A673 (cell line): ENCODE results near the gene NFYA. TPM values are rescaled to one million over a fixed set of nuclear protein-coding genes. Genes with fewer than 3 reads are reported as not detected.
A peak's percentile ranks its signal among the peaks of the same experiment; 100 is the strongest.

Source experiments
- BruUV-seq: library from RNA; stranded (reverse); fragments of 400-500 nt; replicated peaks from 2 replicates; lab custom pipeline; 2021; lab: Mats Ljungman, UMichigan
- CTCF ChIA-PET: fragments of 300-600 bp; sonication (Branson Sonifier 250); formaldehyde crosslinking; loops from one replicate; lab custom pipeline; 2022; ENCODE audit warnings: antibody characterized with exemption; lab: Charles Lee
- POLR2A ChIA-PET: fragments of 300-600 bp; sonication (Branson Sonifier 250); formaldehyde crosslinking; loops from one replicate; lab custom pipeline; 2022; ENCODE audit warnings: antibody characterized with exemption; ENCODE audit not compliant: low non-redundant PET; lab: Charles Lee
- DNase-seq: peaks from one replicate; pipeline ENCODE4 v3.0.0-alpha.2; 2015; ENCODE audit warnings: low spot score
- H3K27ac ChIP-seq: fragments of 200-600 bp; sonication (generic); 2 replicates; pipeline ENCODE4 v1.5.1; 2016; ENCODE audit warnings: mixed run types, low read depth, mild to moderate bottlenecking, mixed read lengths, antibody characterized with exemption, low read length; ENCODE audit not compliant: poor library complexity, severe bottlenecking
- H3K27me3 ChIP-seq: fragments of 200-600 bp; sonication (generic); replicated peaks from 2 replicates; pipeline ENCODE4 v1.6.1; 2017; ENCODE audit warnings: mixed run types, low read depth, mild to moderate bottlenecking, mixed read lengths, antibody characterized with exemption, low read length; ENCODE audit not compliant: insufficient read depth, poor library complexity
- H3K36me3 ChIP-seq: fragments of 200-600 bp; sonication (generic); 2 replicates; pipeline ENCODE4 v1.6.1; 2016; ENCODE audit warnings: mixed run types, mild to moderate bottlenecking, mixed read lengths, antibody characterized with exemption, low read length; ENCODE audit not compliant: insufficient read depth, poor library complexity, severe bottlenecking
- H3K4me1 ChIP-seq: fragments of 200-600 bp; sonication (generic); 2 replicates; pipeline ENCODE4 v1.6.1; 2017; ENCODE audit warnings: mixed run types, mild to moderate bottlenecking, mixed read lengths, antibody characterized with exemption, low read length; ENCODE audit not compliant: insufficient read depth, poor library complexity, severe bottlenecking
- H3K4me3 ChIP-seq: fragments of 200-600 bp; sonication (generic); 2 replicates; pipeline ENCODE4 v1.5.1; 2016; ENCODE audit warnings: low read depth, mixed run types, mild to moderate bottlenecking, mixed read lengths, low read length; ENCODE audit not compliant: poor library complexity, severe bottlenecking
- H3K9me3 ChIP-seq: fragments of 200-600 bp; sonication (generic); 2 replicates; pipeline ENCODE4 v1.6.1; 2016; ENCODE audit warnings: mixed run types, low read depth, mild to moderate bottlenecking, mixed read lengths, antibody characterized with exemption, low read length; ENCODE audit not compliant: poor library complexity, severe bottlenecking
- CTCF ChIP-seq: fragments of 300-800, 200-600 bp; sonication (generic); conservative IDR thresholded peaks from 2 replicates; pipeline ENCODE4 v1.5.1; 2017; ENCODE audit warnings: low read depth, mild to moderate bottlenecking, antibody characterized with exemption, low read length, moderate library complexity, mixed read lengths
- EZH2 ChIP-seq: fragments of 200-600 bp; sonication (generic); IDR thresholded peaks from 2 replicates; pipeline ENCODE4 v1.6.1; 2017; ENCODE audit warnings: borderline replicate concordance, low read depth, mild to moderate bottlenecking, mixed read lengths, antibody characterized with exemption, low read length; ENCODE audit not compliant: poor library complexity, severe bottlenecking
- intact Hi-C: fragments of 100-400 bp; cut with micrococcal nuclease; formaldehyde crosslinking; loops from one replicate; pipeline ENCODE4 v1.10.0; 2022; ENCODE audit not compliant: unreplicated experiment
- total RNA-seq: library from RNA; stranded (reverse); gene quantifications from 2 replicates; pipeline ENCODE4 v1.2.3, GENCODE V29; 2021

Gene NFYA
- total RNA-seq, 1 experiment from 2014 or later: 45.4 TPM

GRCh38 chr6:41037107-41037900, 35.5 kb upstream of the NFYA start:
- no TSS peak for BruUV-seq
- CTCF ChIA-PET: interaction anchor here (0.6 kb wide), 1 partner anchor 1060 kb away, joined by 3 read pairs; no protein-coding TSS in a partner anchor
- Histone ChIP-seq H3K4me3 (no peak overlapping the region), H3K27ac (no peak overlapping the region), H3K36me3 (no peaks in the 10 kb centered on the region), H3K9me3 (no peaks in the 10 kb centered on the region), H3K4me1 (no peaks in the 10 kb centered on the region), H3K27me3 (no peaks in the 10 kb centered on the region)
- intact Hi-C loops: loop anchor here (5.0 kb wide), 1 partner anchor 1055 kb away; no protein-coding TSS in a partner anchor
- TF ChIP-seq EZH2 (no peak), CTCF (no peak)
- DNase-seq: no peak
- POLR2A ChIA-PET: no interaction called here

- POLR2A ChIA-PET: no interaction called here
- TF ChIP-seq CTCF: no peak
- TF ChIP-seq EZH2: no peak
- no peaks in the 10 kb centered on the region for H3K27me3 ChIP-seq
- no peak overlapping the region for H3K27ac ChIP-seq
- no peaks in the 10 kb centered on the region for H3K4me1 ChIP-seq
- intact Hi-C loops: loop anchor here (5.0 kb wide), 1 partner anchor 1056 kb away; no protein-coding TSS in a partner anchor
- CTCF ChIA-PET: no interaction called here
- DNase-seq: no peak
- H3K9me3 ChIP-seq: no peaks in the 10 kb centered on the region
- no TSS peak for BruUV-seq
- H3K4me3 ChIP-seq: no peak overlapping the region
- H3K36me3 ChIP-seq: no peaks in the 10 kb centered on the region
Observed at GRCh38 chr6:41038205-41038604, 34.6 kb upstream of the NFYA start.

GRCh38 chr6:41039060-41039998, 33.4 kb upstream of the NFYA start, which contains the start of gene UNC5CL:
Gene UNC5CL (minus strand): TSS chr6:41039221. CDS start chr6:41035074, 4,147 bp downstream.
- intact Hi-C loops: loop anchor here (5.0 kb wide), 1 partner anchor 1057 kb away; no protein-coding TSS in a partner anchor

More at GRCh38 chr6:41039060-41039998, 33.4 kb upstream of the NFYA start, which contains the start of gene UNC5CL:
- no peaks in the 10 kb centered on the region for H3K9me3 ChIP-seq
- BruUV-seq: no TSS peak
- peak; percentile 48 for DNase-seq
- CTCF ChIA-PET: no interaction called here
- no peak for TF ChIP-seq EZH2
- peak; percentile 93 for TF ChIP-seq CTCF
- H3K27ac ChIP-seq: no peak within 1 kb of the TSS
- no peaks in the 10 kb centered on the region for H3K27me3 ChIP-seq
- POLR2A ChIA-PET: interaction anchor here (0.6 kb wide), 1 partner anchor 17 kb away, joined by 5 read pairs; no protein-coding TSS in a partner anchor
- no peaks in the 10 kb centered on the region for H3K36me3 ChIP-seq
- H3K4me1 ChIP-seq: no peaks in the 10 kb centered on the region
- H3K4me3 ChIP-seq: no peak within 1 kb of the TSS
